Activated T-cell treated with anti-CD3 and anti-CD28 coated beads, Interleukin-2, amount 50 U/mL, for 1 hour (primary cell): ENCODE results near the gene CISD2.
"Not testable (repeated sequence)": the region's sequence is repeated elsewhere in the genome, so short reads cannot be mapped to it uniquely, and the experiment has no call there.

Experiments used
- DNase-seq: peaks from one replicate; pipeline ENCODE4 v3.0.0-alpha.2; 2020

CISD2 gene

GRCh38 chr4:102935716-102936115 is 66.9 kb downstream of the CISD2 start:
- no peak for DNase-seq

GRCh38 chr4:102938063-102938462 is 69.3 kb downstream of the CISD2 start:
- DNase-seq = not testable (repeated sequence)
